NCI-H146 (cell line): Measurements from ENCODE around the gene METTL17.
"Not testable (repeated sequence)": the region's sequence is repeated elsewhere in the genome, so short reads cannot be mapped to it uniquely, and the experiment has no call there.

Experiments
- DNase-seq: peaks from one replicate; lab custom pipeline; 2025; lab: John Stamatoyannopoulos, UW

METTL17 gene

GRCh38 chr14:20996521-20996920, 6.7 kb downstream of the METTL17 start:
- DNase-seq: no peak

GRCh38 chr14:20997115-20997514, 7.3 kb downstream of the METTL17 start:
- no peak for DNase-seq

- DNase-seq: no peak
Measured at GRCh38 chr14:20997564-20997963, 7.8 kb downstream of the METTL17 start.

GRCh38 chr14:20998139-20998538, 8.4 kb downstream of the METTL17 start:
- DNase-seq: no peak

GRCh38 chr14:20998674-20999366, 9.0 kb downstream of the METTL17 start, which contains the start of gene SLC39A2:
SLC39A2 (plus strand) TSS chr14:20999293; CDS start chr14:20999447, 154 bp downstream.
- no peak for DNase-seq

GRCh38 chr14:20999591-20999990, 9.8 kb downstream of the METTL17 start:
- no peak for DNase-seq

GRCh38 chr14:21001218-21001617, 11.4 kb downstream of the METTL17 start:
- no peak for DNase-seq

- no peak for DNase-seq
Measured at GRCh38 chr14:21003788-21004346, 14.1 kb downstream of the METTL17 start.

GRCh38 chr14:21009721-21010120, 19.9 kb downstream of the METTL17 start:
- DNase-seq: not testable (repeated sequence)

GRCh38 chr14:21011136-21011535, 21.4 kb downstream of the METTL17 start:
- no peak for DNase-seq

- DNase-seq: peak; percentile 73
Measured at GRCh38 chr14:21014761-21015190, 25.0 kb downstream of the METTL17 start.

GRCh38 chr14:21015312-21015711, 25.5 kb downstream of the METTL17 start:
- DNase-seq: no peak

GRCh38 chr14:21016413-21017190, 26.8 kb downstream of the METTL17 start:
- DNase-seq: no peak

- no peak for DNase-seq
Measured at GRCh38 chr14:21017528-21018245, 27.9 kb downstream of the METTL17 start.

- no peak for DNase-seq
Measured at GRCh38 chr14:21018286-21018685, 28.5 kb downstream of the METTL17 start.

- DNase-seq: no peak
Measured at GRCh38 chr14:21018781-21019180, 29.0 kb downstream of the METTL17 start.

GRCh38 chr14:21019366-21019765, 29.6 kb downstream of the METTL17 start:
- DNase-seq: no peak

- no peak for DNase-seq
Measured at GRCh38 chr14:21020977-21021545, 31.3 kb downstream of the METTL17 start.

- no peak for DNase-seq
Measured at GRCh38 chr14:21022686-21023085, 32.9 kb downstream of the METTL17 start.

GRCh38 chr14:21023174-21023573, 33.4 kb downstream of the METTL17 start:
- no peak for DNase-seq

GRCh38 chr14:21023817-21024584, 34.2 kb downstream of the METTL17 start:
- no peak for DNase-seq
